ENCODE results near the gene PEPD. TPM values are rescaled to one million over a fixed set of nuclear protein-coding genes. Genes with fewer than 3 reads are reported as not detected.

The PEPD gene
- total RNA-seq, 1 experiment from 2014 or later: 40.5 TPM

GRCh38 chr19:33416307-33417215 is 105.0 kb downstream of the PEPD start:
- H3K9me3 ChIP-seq (ENCODE audit: control insufficient read depth in 1 of 2, insufficient read depth in 1 of 2, low read depth in 1 of 2, low read length in 2 of 2): no peaks in the 10 kb centered on the region
- ATAC-seq: peak; percentile 91
- peaks cover 0 to 6% of the 10 kb centered on the region in 2 experiments; a peak in 1 of 4 replicates for H3K4me1 ChIP-seq (ENCODE audit: control insufficient read depth in 1 of 2, insufficient read depth in 2 of 2, low read length in 2 of 2)
- H3K9ac ChIP-seq (ENCODE audit: low read length): no peak overlapping the region
- ChIA-PET POLR2A (no interaction called here), RAD21 (ENCODE audit: low non-redundant PET in 1 of 2, low total read pairs in 2 of 2, uncharacterized antibody in 2 of 2, unreplicated experiment in 2 of 2) (interaction anchor here (0.7 to 1.4 kb wide), 7 partner anchors 12 to 361 kb away, joined by 3 to 4 read pairs (median 3); no protein-coding TSS in a partner anchor), CTCF (interaction anchor here (0.6 to 3.1 kb wide), 20 partner anchors 9 to 680 kb away, joined by 3 to 50 read pairs (median 4); no protein-coding TSS in a partner anchor)
- no peak overlapping the region for H3K4me3 ChIP-seq (replicated peaks in 1 of 2; ENCODE audit: low read depth in 1 of 2, low read length in 2 of 2)
- no peaks in the 10 kb centered on the region for H3K27me3 ChIP-seq (ENCODE audit: insufficient read depth, low read length)
- no peaks in the 10 kb centered on the region for H4K20me1 ChIP-seq (ENCODE audit: insufficient read depth)
- H3K79me2 ChIP-seq (ENCODE audit: insufficient read depth, low read length): no peaks in the 10 kb centered on the region
- no peak overlapping the region for H3K27ac ChIP-seq (ENCODE audit: low read depth, low read length)
- no peaks in the 10 kb centered on the region for H3K36me3 ChIP-seq (ENCODE audit: control insufficient read depth in 1 of 2, insufficient read depth in 2 of 2, low read length in 2 of 2)
- intact Hi-C loops (cut with micrococcal nuclease): loop anchor here (5.0 kb wide), 1 partner anchor 356 kb away; no protein-coding TSS in a partner anchor
- peak overlapping the region; percentile 60 for H3K4me2 ChIP-seq (ENCODE audit: low read length)
- BruUV-seq (replicated peaks): no TSS peak
- TF ChIP-seq CTCF (IDR thresholded peaks at IDR 0.05 in 2 of 3, conservative IDR thresholded peaks at IDR 0.05 in 1 of 3; ENCODE audit: borderline replicate concordance in 1 of 3, insufficient read depth in 1 of 3, low read depth in 2 of 3, low read length in 2 of 3): peak; percentile 63 to 87 (median 81)
- peak; percentile 71 for TF ChIP-seq RAD21 (IDR thresholded peaks at IDR 0.05; ENCODE audit: low read depth)
- no peak for TF ChIP-seq SRF (IDR thresholded peaks at IDR 0.05; ENCODE audit: low read depth)
- no peaks in the 10 kb centered on the region for H3K9me2 ChIP-seq (ENCODE audit: insufficient read depth)
- H2AFZ ChIP-seq (ENCODE audit: low read depth, low read length, poor library complexity, severe bottlenecking): no peak overlapping the region
- DNase-seq (ENCODE audit: low read depth, low spot score): peak; percentile 52

Data from HCT116 (cell line).